Stimulated activated CD4-positive, alpha-beta T cell treated with anti-CD3 and anti-CD28 coated beads, TNF-alpha, amount 100 ng/mL, for 1 hour (primary cell): ENCODE measurements around the gene POLR3GL.

Experiments
- DNase-seq, 3 donors: peaks; one replicate each; pipeline ENCODE4 v3.0.0-alpha.2; 2020; ENCODE audit warnings: low read depth in 3 of 3, low spot score in 1 of 3

POLR3GL gene

GRCh38 chr1:145972580-145972979, 8.1 kb downstream of the POLR3GL start:
- DNase-seq, result no peak

- DNase-seq, result no peak
Observed at GRCh38 chr1:145974721-145975120, 10.2 kb downstream of the POLR3GL start.

- no peak for DNase-seq
Observed at GRCh38 chr1:145975216-145975615, 10.7 kb downstream of the POLR3GL start.

GRCh38 chr1:145977016-145977415, 12.5 kb downstream of the POLR3GL start:
- DNase-seq, result no peak

- peak in 1 of 3 donors; percentile 53 for DNase-seq
Observed at GRCh38 chr1:145977486-145978470, 13.3 kb downstream of the POLR3GL start.

- DNase-seq, result no peak
Observed at GRCh38 chr1:145978471-145978853, 14.0 kb downstream of the POLR3GL start.

GRCh38 chr1:145978854-145979745, 14.6 kb downstream of the POLR3GL start:
- DNase-seq, result no peak

GRCh38 chr1:145979746-145980456, 15.4 kb downstream of the POLR3GL start:
- DNase-seq, result no peak

- no peak for DNase-seq
Observed at GRCh38 chr1:145980457-145980994, 16.0 kb downstream of the POLR3GL start.

GRCh38 chr1:145982010-145982723, 17.7 kb downstream of the POLR3GL start:
- no peak for DNase-seq

- no peak for DNase-seq
Observed at GRCh38 chr1:145983206-145983675, 18.8 kb downstream of the POLR3GL start.

- no peak for DNase-seq
Observed at GRCh38 chr1:145983960-145984830, 19.7 kb downstream of the POLR3GL start.

GRCh38 chr1:145985129-145985501, 20.6 kb downstream of the POLR3GL start:
- no peak for DNase-seq

- DNase-seq, result no peak
Observed at GRCh38 chr1:145985502-145986439, 21.3 kb downstream of the POLR3GL start.

GRCh38 chr1:145986551-145986950, 22.1 kb downstream of the POLR3GL start:
- no peak for DNase-seq

GRCh38 chr1:145987926-145988325, 23.4 kb downstream of the POLR3GL start:
- no peak for DNase-seq

GRCh38 chr1:145988773-145989172, 24.3 kb downstream of the POLR3GL start:
- no peak for DNase-seq

- no peak for DNase-seq
Observed at GRCh38 chr1:145990249-145990855, 25.9 kb downstream of the POLR3GL start.
